ENCODE data around the gene SBNO2. TPM values are rescaled to one million over a fixed set of nuclear protein-coding genes. Genes with fewer than 3 reads are reported as not detected.
"Not testable (repeated sequence)": the region's sequence is repeated elsewhere in the genome, so short reads cannot be mapped to it uniquely, and the experiment has no call there.

Gene SBNO2
- total and polyA plus RNA-seq, 2 of the 4 experiments (the other 2 are of a cell fraction) = 13.4 to 40.5 TPM

GRCh38 chr19:1129084-1129483, 45.0 kb downstream of the SBNO2 start:
- H3K14ac ChIP-seq (replicated peaks; ENCODE audit: low read depth, low read length); H4K8ac ChIP-seq (ENCODE audit: low read depth in 2 of 2, low read length in 2 of 2); H3K27ac ChIP-seq (ENCODE audit: insufficient read depth, low read length); H3K23ac ChIP-seq (ENCODE audit: low read depth, low read length); H2BK5ac ChIP-seq (ENCODE audit: low read depth, low read length, poor library complexity, severe bottlenecking); H3K56ac ChIP-seq (ENCODE audit: extremely low read depth, insufficient read depth, low read length); H4K91ac ChIP-seq (ENCODE audit: insufficient read depth, low read depth, low read length); intact Hi-C loops (cut with micrococcal nuclease); BruUV-seq (replicated peaks); dilution Hi-C loops (cut with HindIII; ENCODE audit: low sequenced_read_pairs, unreplicated experiment); H2AK9ac ChIP-seq (replicated peaks; ENCODE audit: low read depth, low read length, poor library complexity); H2BK15ac ChIP-seq (ENCODE audit: low read depth, low read length); H3K18ac ChIP-seq (ENCODE audit: low read depth, low read length); H3K4me3 ChIP-seq (ENCODE audit: insufficient read depth, low read depth, low read length); H2BK120ac ChIP-seq (ENCODE audit: low read depth, low read length); H3K9me1 ChIP-seq (ENCODE audit: insufficient read depth, low read length); in situ Hi-C loops (cut with MboI; ENCODE audit: low sequenced_read_pairs); H2AFZ ChIP-seq (replicated peaks; ENCODE audit: low read length, poor library complexity); H3K4ac ChIP-seq (ENCODE audit: low read depth, low read length); POLR2A ChIA-PET (ENCODE audit: unreplicated experiment); H2AK5ac ChIP-seq (ENCODE audit: low read depth, low read length); H2BK20ac ChIP-seq (ENCODE audit: low read depth, low read length); H3K4me2 ChIP-seq (ENCODE audit: low read depth, low read length); ATAC-seq (ENCODE audit: low read depth); H4K5ac ChIP-seq (ENCODE audit: low read depth, low read length); DNase-seq; H3K27me3 ChIP-seq (ENCODE audit: control insufficient read depth, insufficient read depth, low read length); H3K9ac ChIP-seq (ENCODE audit: low read depth, low read length); H3K9me3 ChIP-seq (ENCODE audit: control insufficient read depth, insufficient read depth, low read length): not testable (repeated sequence)
- peaks cover 26% of the 10 kb centered on the region for H3K4me1 ChIP-seq (ENCODE audit: control insufficient read depth, insufficient read depth, low read length)
- peaks cover 26 to 78% of the 10 kb centered on the region in 2 experiments; a peak in 3 of 4 replicates for H3K79me1 ChIP-seq (ENCODE audit: low read depth in 1 of 2, low read length in 2 of 2)
- WGBS, 2 experiments (ENCODE audit: extremely low coverage in 2 of 2, insufficient read length in 1 of 2) = 95% methylated on average over 4 of the region's 7 CpGs; no CpG with 5 or more reads in 1 of the 2 experiments
- peaks cover 40% of the 10 kb centered on the region for H4K20me1 ChIP-seq (ENCODE audit: insufficient read depth, low read length)
- CTCF ChIA-PET = interaction anchor here (0.5 kb wide), 1 partner anchor 65 kb away, joined by 3 read pairs; no protein-coding TSS in a partner anchor
- peaks cover 47% of the 10 kb centered on the region for H3K36me3 ChIP-seq (ENCODE audit: control insufficient read depth, insufficient read depth, low read length)

Measured in IMR-90 (cell line).